ENCODE results near the gene AKAP8. TPM values are rescaled to one million over a fixed set of nuclear protein-coding genes. Genes with fewer than 3 reads are reported as not detected.

AKAP8 gene
- total RNA-seq, 1 donor from 2014 or later = 41.3 TPM

DNA sequence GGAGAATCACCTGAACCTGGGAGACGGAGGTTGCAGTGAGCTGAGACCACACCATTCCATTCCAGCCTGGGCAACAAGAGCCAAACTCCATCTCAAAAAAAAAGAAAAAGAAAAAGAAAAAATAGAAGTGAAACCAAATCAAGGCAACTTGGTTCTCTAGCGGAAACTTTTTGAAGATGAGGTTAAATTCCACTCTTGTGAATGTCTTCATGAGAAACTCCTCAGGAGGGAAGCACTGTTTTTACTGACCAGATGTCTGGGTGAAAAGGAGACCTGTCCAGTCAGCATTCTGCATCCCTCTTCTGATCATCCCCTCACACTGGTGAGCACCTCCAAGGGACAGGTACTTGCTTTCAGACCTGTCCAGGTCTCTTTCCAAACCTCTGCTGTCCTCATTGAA is 63.1 kb downstream of the AKAP8 start:
- H3K4me1 Mint-ChIP-seq = peaks cover 63% of the 10 kb centered on the region
- H3K4me3 Mint-ChIP-seq = no peak overlapping the region
- no peak for DNase-seq (ENCODE audit: low read depth, low spot score)
- no peaks in the 10 kb centered on the region for H3K27me3 Mint-ChIP-seq (ENCODE audit: low read depth)
- no peaks in the 10 kb centered on the region for H3K9me3 Mint-ChIP-seq
- no peak overlapping the region for H3K27ac Mint-ChIP-seq (ENCODE audit: unreplicated experiment)
- no peak for TF ChIP-seq CTCF (conservative IDR thresholded peaks at IDR 0.05)
- H3K36me3 Mint-ChIP-seq (ENCODE audit: low read depth) = no peaks in the 10 kb centered on the region

DNA sequence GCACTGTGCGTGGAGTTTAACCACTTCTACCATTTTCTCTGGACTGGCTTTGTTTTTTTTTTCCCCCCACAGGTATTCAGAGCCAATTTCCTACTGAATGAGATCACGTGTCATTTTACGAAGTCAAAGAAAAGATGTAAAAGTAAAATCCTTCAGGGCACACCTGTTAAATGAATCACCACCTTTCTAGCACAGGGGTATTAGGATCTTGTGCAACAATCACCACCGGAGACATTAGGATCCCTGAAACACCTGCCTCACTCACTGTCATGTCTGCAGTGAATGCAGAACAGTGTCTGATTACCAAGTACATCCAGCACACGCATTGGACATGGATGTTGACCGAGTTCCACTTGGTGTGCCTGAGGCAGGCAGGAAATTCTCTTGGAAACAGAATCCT is 64.5 kb downstream of the AKAP8 start:
- no peak overlapping the region for H3K27ac Mint-ChIP-seq (ENCODE audit: unreplicated experiment)
- no peaks in the 10 kb centered on the region for H3K27me3 Mint-ChIP-seq (ENCODE audit: low read depth)
- no peak overlapping the region for H3K4me3 Mint-ChIP-seq
- no peak for TF ChIP-seq CTCF (conservative IDR thresholded peaks at IDR 0.05)
- no peak for DNase-seq (ENCODE audit: low read depth, low spot score)
- peaks cover 49% of the 10 kb centered on the region for H3K4me1 Mint-ChIP-seq
- H3K9me3 Mint-ChIP-seq = no peaks in the 10 kb centered on the region
- no peaks in the 10 kb centered on the region for H3K36me3 Mint-ChIP-seq (ENCODE audit: low read depth)

DNA sequence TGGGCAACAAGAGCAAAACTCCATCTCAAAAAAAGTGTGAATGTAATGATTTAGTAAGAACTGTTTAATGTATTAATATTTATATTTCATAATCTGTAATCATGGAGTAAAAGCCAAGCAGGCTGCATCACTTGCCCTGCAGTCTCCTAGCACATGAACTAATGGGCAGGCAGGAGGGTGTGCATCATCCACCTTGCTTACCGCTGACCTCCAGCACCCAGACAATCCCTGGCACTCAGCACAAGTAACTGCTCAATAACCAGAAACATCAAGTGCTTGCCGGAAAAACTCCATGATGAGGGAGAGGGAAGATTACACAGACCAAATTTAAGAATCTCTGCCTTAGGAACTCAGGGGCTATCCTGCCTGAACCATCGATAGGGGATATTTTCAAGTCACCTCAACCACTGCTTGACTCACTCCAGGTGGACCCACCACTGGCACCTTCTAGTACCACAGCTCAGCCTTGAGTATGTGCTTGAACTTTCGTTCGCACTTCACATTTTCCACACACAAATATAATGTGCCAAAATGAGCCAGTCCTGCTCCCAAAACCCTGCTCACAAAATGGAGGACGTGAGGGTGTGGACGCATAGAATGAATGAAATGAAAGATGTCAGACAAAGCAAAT is 65.8 kb downstream of the AKAP8 start:
- no peak for DNase-seq (ENCODE audit: low read depth, low spot score)
- Mint-ChIP-seq H3K9me3 (no peaks in the 10 kb centered on the region), H3K4me3 (no peak overlapping the region), H3K36me3 (ENCODE audit: low read depth) (no peaks in the 10 kb centered on the region), H3K4me1 (peaks cover 52% of the 10 kb centered on the region), H3K27ac (ENCODE audit: unreplicated experiment) (no peak overlapping the region), H3K27me3 (ENCODE audit: low read depth) (no peaks in the 10 kb centered on the region)
- no peak for TF ChIP-seq CTCF (conservative IDR thresholded peaks at IDR 0.05)

GRCh38 chr19:15307169-15307568 is 72.4 kb downstream of the AKAP8 start:
- Mint-ChIP-seq H3K4me3 (no peak overlapping the region), H3K4me1 (peaks cover 38% of the 10 kb centered on the region), H3K9me3 (peaks cover 2% of the 10 kb centered on the region), H3K27ac (ENCODE audit: unreplicated experiment) (no peak overlapping the region), H3K27me3 (ENCODE audit: low read depth) (no peaks in the 10 kb centered on the region), H3K36me3 (ENCODE audit: low read depth) (peaks cover 7% of the 10 kb centered on the region)
- DNase-seq (ENCODE audit: low read depth, low spot score) = no peak
- no peak for TF ChIP-seq CTCF (conservative IDR thresholded peaks at IDR 0.05)

DNA sequence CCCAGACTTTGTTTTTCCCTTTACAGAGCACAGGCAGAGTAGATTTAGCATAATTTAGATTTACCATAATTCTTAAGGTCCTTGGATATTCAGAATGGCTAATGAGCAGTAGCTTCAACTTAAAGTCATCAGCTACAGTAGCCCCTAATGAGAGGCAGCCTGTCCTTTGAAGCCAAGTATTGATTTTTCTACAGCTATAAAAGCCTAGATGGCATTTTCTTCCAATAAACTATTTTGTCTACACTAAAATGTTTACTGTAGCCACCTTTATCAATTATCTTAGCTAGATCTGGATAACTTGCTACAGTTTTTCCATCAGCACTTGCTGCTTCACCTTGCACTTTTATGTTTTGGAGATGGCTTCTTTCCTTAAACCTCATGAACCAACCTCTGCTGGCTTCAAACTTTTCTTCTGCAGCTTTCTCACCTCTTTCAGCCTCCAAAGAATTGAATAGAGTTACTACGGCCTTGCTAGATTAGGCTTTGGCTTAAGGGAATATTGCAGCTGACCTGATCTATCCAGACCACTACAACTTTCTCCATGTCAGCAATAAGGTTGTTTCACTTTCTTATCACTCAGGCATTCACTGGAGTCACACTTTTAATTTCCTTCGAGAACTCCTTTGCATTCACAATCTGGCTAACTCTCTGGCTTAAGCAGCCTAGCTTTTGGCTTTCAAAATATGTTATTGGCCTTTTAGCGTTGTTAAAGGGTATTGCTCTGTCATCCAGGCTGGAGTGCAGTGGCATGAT is 73.8 kb downstream of the AKAP8 start:
- peaks cover 2% of the 10 kb centered on the region for H3K9me3 Mint-ChIP-seq
- H3K27me3 Mint-ChIP-seq (ENCODE audit: low read depth) = no peaks in the 10 kb centered on the region
- no peak overlapping the region for H3K4me3 Mint-ChIP-seq
- no peak overlapping the region for H3K27ac Mint-ChIP-seq (ENCODE audit: unreplicated experiment)
- no peak for TF ChIP-seq CTCF (conservative IDR thresholded peaks at IDR 0.05)
- peaks cover 7% of the 10 kb centered on the region for H3K36me3 Mint-ChIP-seq (ENCODE audit: low read depth)
- no peak for DNase-seq (ENCODE audit: low read depth, low spot score)
- peaks cover 37% of the 10 kb centered on the region for H3K4me1 Mint-ChIP-seq

All from neural crest cell (in vitro differentiated cells).